BJ (cell line): ENCODE data around the gene FMN1. TPM values are rescaled to one million over a fixed set of nuclear protein-coding genes. Genes with fewer than 3 reads are reported as not detected.

ENCODE experiments used
- CTCF ChIA-PET: fragments of 350-600 bp; formaldehyde crosslinking; extraction: SDS; loops from one replicate; lab custom pipeline; 2021; ENCODE audit warnings: antibody characterized with exemption, inconsistent platforms; lab: Yijun Ruan, JAX
- POLR2A ChIA-PET: fragments of 300-600 bp; sonication (Branson Sonifier 250); formaldehyde crosslinking; extraction: SDS; loops from one replicate; lab custom pipeline; 2021; ENCODE audit warnings: antibody characterized with exemption; lab: Charles Lee
- DNase-seq: peaks from one replicate; pipeline ENCODE4 v3.0.0-alpha.2; 2011; ENCODE audit warnings: low read depth
- H3K27me3 ChIP-seq: 2 replicates; pipeline ENCODE4 v1.6.0; 2011; ENCODE audit warnings: low read length; ENCODE audit not compliant: control insufficient read depth, insufficient read depth
- H3K36me3 ChIP-seq: 2 replicates; pipeline ENCODE4 v1.5.1; 2011; ENCODE audit warnings: low read length; ENCODE audit not compliant: control insufficient read depth, insufficient read depth
- H3K4me3 ChIP-seq: 2 replicates; pipeline ENCODE4 v1.5.1; 2011; ENCODE audit warnings: low read depth, mild to moderate bottlenecking, control low read depth, low read length
- CTCF ChIP-seq: IDR thresholded peaks from 2 replicates; pipeline ENCODE4 v1.5.1; 2011; ENCODE audit warnings: low read depth, mild to moderate bottlenecking, control low read depth, inconsistent platforms, low read length, moderate library complexity; ENCODE audit not compliant: insufficient read depth
- polyA plus RNA-seq: library from polyadenylated mRNA; depleted of rRNA; stranded (reverse); fragments of >200 nt; gene quantifications from 2 replicates; pipeline ENCODE4 v1.2.3, GENCODE V29; 2011

Gene FMN1
- polyA plus RNA-seq, 1 experiment: 2.6 TPM

- Histone ChIP-seq H3K27me3 (no peaks in the 10 kb centered on the region), H3K4me3 (no peak overlapping the region), H3K36me3 (no peaks in the 10 kb centered on the region)
- DNase-seq: no peak
- CTCF ChIA-PET: interaction anchor here (1.8 kb wide), 1 partner anchor 14 kb away, joined by 10 read pairs; no protein-coding TSS in a partner anchor
- no peak for TF ChIP-seq CTCF
- POLR2A ChIA-PET: no interaction called here
Measured at GRCh38 chr15:33119273-33119672, 75.2 kb downstream of the FMN1 start.

DNA sequence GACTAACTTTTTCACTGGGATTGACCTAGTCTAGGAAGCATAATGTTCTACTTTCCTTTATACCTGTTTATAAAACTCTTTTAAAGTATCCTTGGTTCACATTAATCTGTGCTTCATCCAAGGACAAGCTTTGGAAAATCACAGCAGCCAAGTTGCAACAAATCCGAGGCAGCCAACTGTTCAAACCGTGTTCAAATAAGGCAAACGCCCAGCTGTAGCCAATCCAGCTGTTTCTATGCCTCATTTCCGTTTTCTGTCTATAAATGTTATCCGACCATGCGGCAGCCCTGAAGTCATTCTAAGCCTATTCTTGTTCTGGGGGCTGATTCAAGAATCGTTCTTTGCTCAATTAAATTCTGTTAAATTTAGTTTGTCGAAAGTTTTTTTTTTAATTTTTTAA, 78.3 kb downstream of the FMN1 start:
- Histone ChIP-seq H3K4me3 (no peak overlapping the region), H3K36me3 (no peaks in the 10 kb centered on the region), H3K27me3 (no peaks in the 10 kb centered on the region)
- ChIA-PET POLR2A (no interaction called here), CTCF (interaction anchor here (1.8 kb wide), 1 partner anchor 11 kb away, joined by 7 read pairs; no protein-coding TSS in a partner anchor)
- DNase-seq: no peak
- no peak for TF ChIP-seq CTCF

GRCh38 chr15:33115191-33115861, 79.2 kb downstream of the FMN1 start:
- DNase-seq: no peak
- H3K36me3 ChIP-seq: no peaks in the 10 kb centered on the region
- H3K27me3 ChIP-seq: no peaks in the 10 kb centered on the region
- CTCF ChIA-PET: interaction anchor here (1.8 kb wide), 1 partner anchor 10 kb away, joined by 7 read pairs; no protein-coding TSS in a partner anchor
- TF ChIP-seq CTCF: no peak
- H3K4me3 ChIP-seq: no peak overlapping the region
- POLR2A ChIA-PET: no interaction called here

- TF ChIP-seq CTCF: no peak
- Histone ChIP-seq H3K4me3 (no peak overlapping the region), H3K27me3 (no peaks in the 10 kb centered on the region), H3K36me3 (no peaks in the 10 kb centered on the region)
- ChIA-PET POLR2A (no interaction called here), CTCF (interaction anchor here (1.7 kb wide), 1 partner anchor 18 kb away, joined by 5 read pairs; no protein-coding TSS in a partner anchor)
- DNase-seq: no peak
Measured at GRCh38 chr15:33114374-33114717, 80.2 kb downstream of the FMN1 start.

DNA sequence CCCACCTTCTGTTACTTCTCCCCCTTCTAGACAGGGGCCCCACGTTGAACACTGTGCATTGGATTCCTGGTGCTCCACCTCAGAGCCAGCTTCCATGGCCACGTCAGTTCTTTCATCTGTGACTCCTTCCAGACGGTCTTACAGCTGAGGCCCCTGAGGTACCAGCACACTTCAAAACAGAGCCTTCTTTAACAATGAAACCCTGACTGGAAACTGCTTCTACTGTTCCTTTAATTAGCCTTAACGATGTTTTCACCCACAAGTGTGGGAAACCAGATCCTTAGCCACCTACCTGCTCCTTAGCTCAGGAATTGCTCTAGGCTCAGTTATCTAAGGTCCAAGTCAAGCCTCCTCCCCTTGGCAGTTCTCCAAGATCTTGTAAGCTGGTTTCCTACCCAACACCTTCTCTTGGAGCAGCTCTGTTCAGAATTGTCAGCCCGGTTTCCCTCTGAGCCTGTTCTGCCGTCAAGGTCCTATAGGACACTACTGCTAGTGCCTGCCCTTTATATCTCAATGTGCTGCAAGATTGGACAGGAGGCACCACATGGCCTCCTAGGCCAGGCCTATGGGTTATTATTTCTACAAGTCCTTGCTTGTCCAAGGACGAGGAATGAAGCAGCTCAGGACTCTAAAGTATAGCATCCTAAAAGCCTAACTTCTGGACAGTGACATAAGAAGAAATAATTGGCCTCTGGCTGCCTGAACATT, 80.7 kb downstream of the FMN1 start:
- TF ChIP-seq CTCF: no peak
- DNase-seq: no peak
- H3K36me3 ChIP-seq: no peaks in the 10 kb centered on the region
- POLR2A ChIA-PET: no interaction called here
- no peak overlapping the region for H3K4me3 ChIP-seq
- CTCF ChIA-PET: interaction anchor here (0.8 to 1.7 kb wide), 2 partner anchors 19 to 27 kb away, joined by 4 to 5 read pairs; no protein-coding TSS in a partner anchor
- no peaks in the 10 kb centered on the region for H3K27me3 ChIP-seq
